KOPT-K1 (cell line): ENCODE measurements around the gene SLC38A8.

Source experiments
- H3K27ac ChIP-seq: fragments of 200-600 bp; sonication (generic); 2 replicates; pipeline ENCODE4 v1.5.1; 2016; ENCODE audit warnings: antibody characterized with exemption, mild to moderate bottlenecking, low read depth, low read length; ENCODE audit not compliant: poor library complexity, severe bottlenecking
- H3K36me3 ChIP-seq: fragments of 200-600 bp; sonication (generic); 2 replicates; pipeline ENCODE4 v1.5.1; 2017; ENCODE audit warnings: antibody characterized with exemption, mild to moderate bottlenecking, low read length, moderate library complexity; ENCODE audit not compliant: insufficient read depth
- H3K9me3 ChIP-seq: fragments of 200-600 bp; sonication (generic); 2 replicates; pipeline ENCODE4 v1.5.1; 2017; ENCODE audit warnings: antibody characterized with exemption, low read length, mild to moderate bottlenecking; ENCODE audit not compliant: insufficient read depth, poor library complexity, severe bottlenecking

Gene SLC38A8

GRCh38 chr16:83971165-83972130, 71.1 kb downstream of the SLC38A8 start:
- Histone ChIP-seq H3K9me3 (no peaks in the 10 kb centered on the region), H3K27ac (no peak overlapping the region), H3K36me3 (no peaks in the 10 kb centered on the region)

- H3K9me3 ChIP-seq, result no peaks in the 10 kb centered on the region
- H3K36me3 ChIP-seq, result no peaks in the 10 kb centered on the region
- H3K27ac ChIP-seq, result no peak overlapping the region
Observed at GRCh38 chr16:83970430-83970815, 72.2 kb downstream of the SLC38A8 start.

GRCh38 chr16:83969771-83970429, 72.7 kb downstream of the SLC38A8 start:
- Histone ChIP-seq H3K9me3 (no peaks in the 10 kb centered on the region), H3K36me3 (no peaks in the 10 kb centered on the region), H3K27ac (no peak overlapping the region)

GRCh38 chr16:83968891-83969649, 73.5 kb downstream of the SLC38A8 start:
- Histone ChIP-seq H3K9me3 (no peaks in the 10 kb centered on the region), H3K27ac (no peak overlapping the region), H3K36me3 (no peaks in the 10 kb centered on the region)

GRCh38 chr16:83968306-83968851, 74.2 kb downstream of the SLC38A8 start:
- no peak overlapping the region for H3K27ac ChIP-seq
- no peaks in the 10 kb centered on the region for H3K9me3 ChIP-seq
- H3K36me3 ChIP-seq, result no peaks in the 10 kb centered on the region

- no peaks in the 10 kb centered on the region for H3K9me3 ChIP-seq
- H3K36me3 ChIP-seq, result no peaks in the 10 kb centered on the region
- no peak within 1 kb of the TSS for H3K27ac ChIP-seq
Observed at GRCh38 chr16:83967838-83968305, 74.7 kb downstream of the SLC38A8 start, which contains the start of gene NECAB2. Gene NECAB2, plus strand, starts transcription at chr16:83968244. Its CDS starts 405 bp downstream, at chr16:83968649.

GRCh38 chr16:83967091-83967490, 75.5 kb downstream of the SLC38A8 start:
- H3K36me3 ChIP-seq, result no peaks in the 10 kb centered on the region
- no peak overlapping the region for H3K27ac ChIP-seq
- H3K9me3 ChIP-seq, result no peaks in the 10 kb centered on the region

DNA sequence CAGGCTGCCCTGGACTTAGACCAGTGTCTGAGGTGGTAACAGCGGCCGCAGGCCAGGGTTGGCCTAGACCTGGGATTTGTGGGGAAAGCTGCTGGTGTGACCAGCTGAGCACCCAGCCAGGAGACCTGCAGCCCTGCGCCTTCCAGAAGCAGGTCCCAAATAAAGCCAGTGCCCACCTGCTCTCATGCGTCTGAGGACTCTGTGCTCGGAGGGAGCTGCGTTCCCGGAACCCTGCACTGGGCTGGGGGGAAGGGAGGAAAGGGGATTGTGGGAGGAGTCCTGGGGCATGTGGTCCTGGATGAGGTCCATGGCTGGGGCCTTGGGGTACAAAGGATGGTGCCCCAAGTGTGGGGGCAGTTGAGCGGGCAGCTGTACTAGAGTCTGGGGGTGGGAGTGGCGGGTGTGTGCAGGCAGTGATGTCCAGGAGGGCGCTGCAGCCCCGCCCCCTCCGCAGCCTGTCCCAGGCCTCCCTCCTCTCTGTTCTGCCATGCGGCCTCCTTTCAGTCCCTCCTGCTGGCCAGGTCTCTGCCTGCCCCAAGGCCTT, 76.4 kb downstream of the SLC38A8 start:
- H3K27ac ChIP-seq, result no peak overlapping the region
- no peaks in the 10 kb centered on the region for H3K36me3 ChIP-seq
- H3K9me3 ChIP-seq, result no peaks in the 10 kb centered on the region

DNA sequence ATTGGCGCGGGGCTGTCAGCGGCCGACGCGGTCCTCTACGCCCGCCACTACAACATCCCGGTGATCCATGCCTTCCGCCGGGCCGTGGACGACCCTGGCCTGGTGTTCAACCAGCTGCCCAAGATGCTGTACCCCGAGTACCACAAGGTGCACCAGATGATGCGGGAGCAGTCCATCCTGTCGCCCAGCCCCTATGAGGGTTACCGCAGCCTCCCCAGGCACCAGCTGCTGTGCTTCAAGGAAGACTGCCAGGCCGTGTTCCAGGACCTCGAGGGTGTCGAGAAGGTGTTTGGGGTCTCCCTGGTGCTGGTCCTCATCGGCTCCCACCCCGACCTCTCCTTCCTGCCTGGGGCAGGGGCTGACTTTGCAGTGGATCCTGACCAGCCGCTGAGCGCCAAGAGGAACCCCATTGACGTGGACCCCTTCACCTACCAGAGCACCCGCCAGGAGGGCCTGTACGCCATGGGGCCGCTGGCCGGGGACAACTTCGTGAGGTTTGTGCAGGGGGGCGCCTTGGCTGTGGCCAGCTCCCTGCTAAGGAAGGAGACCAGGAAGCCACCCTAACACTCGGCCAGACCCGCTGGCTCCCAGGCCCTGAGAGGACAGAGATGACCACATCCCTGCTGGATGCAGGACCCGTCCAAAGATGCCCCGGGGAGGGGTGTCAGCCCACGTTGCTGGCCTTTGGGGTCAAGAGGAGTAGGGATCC, 77.0 kb downstream of the SLC38A8 start:
- Histone ChIP-seq H3K36me3 (no peaks in the 10 kb centered on the region), H3K9me3 (no peaks in the 10 kb centered on the region), H3K27ac (no peak overlapping the region)

GRCh38 chr16:83964684-83965443, 77.7 kb downstream of the SLC38A8 start:
- H3K9me3 ChIP-seq, result no peaks in the 10 kb centered on the region
- H3K27ac ChIP-seq, result no peak overlapping the region
- no peaks in the 10 kb centered on the region for H3K36me3 ChIP-seq

DNA sequence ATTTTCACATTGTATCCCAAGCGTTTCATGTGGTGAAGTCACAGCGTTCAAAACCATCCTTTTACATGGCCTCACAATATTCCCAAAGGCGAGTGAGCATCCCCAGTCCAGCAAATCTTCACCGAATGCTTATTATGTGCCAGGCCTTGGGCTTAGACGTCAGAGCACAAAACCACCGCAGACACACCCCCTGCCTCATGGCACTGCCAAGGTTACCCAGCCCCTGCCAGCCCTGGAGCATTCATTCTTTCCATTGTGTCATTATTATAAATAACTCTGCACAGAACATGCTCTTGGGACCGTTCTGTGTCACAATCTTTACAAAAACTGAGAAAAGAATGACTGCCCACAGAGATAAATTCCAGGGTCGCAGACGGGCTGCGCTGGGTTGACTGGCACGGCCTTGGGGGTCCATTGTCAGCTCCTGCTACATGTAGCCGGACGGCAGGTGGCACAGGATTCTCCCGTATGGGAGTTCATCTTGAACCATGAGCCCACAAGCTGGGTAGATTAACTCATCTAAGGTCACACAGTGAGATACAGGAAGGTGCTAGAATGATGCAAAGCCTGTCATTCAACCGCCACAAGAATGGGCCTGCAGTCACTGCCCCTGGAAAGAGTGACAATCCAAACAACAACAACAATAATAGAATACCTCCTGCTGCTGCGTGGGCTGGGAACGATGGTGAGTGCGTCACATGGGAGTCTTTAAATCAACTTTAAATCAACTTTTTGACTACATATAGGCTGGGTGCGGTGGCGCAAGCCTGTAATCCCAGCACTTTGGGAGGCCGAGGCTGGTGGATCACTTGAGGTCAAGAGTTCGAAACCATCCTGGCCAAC, 79.1 kb downstream of the SLC38A8 start:
- Histone ChIP-seq H3K9me3 (no peaks in the 10 kb centered on the region), H3K27ac (no peak overlapping the region), H3K36me3 (no peaks in the 10 kb centered on the region)

- no peaks in the 10 kb centered on the region for H3K36me3 ChIP-seq
- H3K27ac ChIP-seq, result no peak overlapping the region
- H3K9me3 ChIP-seq, result no peaks in the 10 kb centered on the region
Observed at GRCh38 chr16:83961591-83961990, 81.0 kb downstream of the SLC38A8 start.
